Ovary (tissue), 9 donors: ENCODE results near the gene KRTAP3-1. TPM values are rescaled to one million over a fixed set of nuclear protein-coding genes. Genes with fewer than 3 reads are reported as not detected.

Experiments
- DNase-seq, 5 donors: peaks; one replicate each; pipeline ENCODE4 v3.0.0-alpha.2; 2019 to 2020
- H3K27ac ChIP-seq, 2 donors: fragments of 200-600 bp; one replicate each; pipeline versions ENCODE4 v1.5.1 to v1.8.0; 2019 to 2022
- H3K27me3 ChIP-seq: fragments of 200-600 bp; one replicate; pipeline ENCODE4 v1.8.0; 2022
- H3K36me3 ChIP-seq: fragments of 200-600 bp; sonication (generic); one replicate; pipeline ENCODE4 v1.5.1; 2019
- H3K4me1 ChIP-seq: one replicate; pipeline ENCODE4 v1.8.1; 2013; ENCODE audit warnings: mild to moderate bottlenecking, moderate library complexity; ENCODE audit not compliant: insufficient read depth
- H3K4me3 ChIP-seq: fragments of 200-600 bp; sonication (generic); one replicate; pipeline ENCODE4 v1.5.1; 2017
- H3K9me3 ChIP-seq, 2 donors: fragments of 200-600 bp in 1 of 2; sonication (generic) in 1 of 2; one replicate each; pipeline versions ENCODE4 v1.5.1 to v1.8.1; 2013 to 2019; ENCODE audit warnings: mild to moderate bottlenecking in 1 of 2, moderate library complexity in 1 of 2
- EP300 ChIP-seq: sonication (generic); formaldehyde crosslinking; IDR thresholded peaks from one replicate; pipeline ENCODE4 v1.6.1; 2017; ENCODE audit warnings: antibody characterized with exemption
- POLR2A ChIP-seq: fragments of 450-650 bp; IDR thresholded peaks from one replicate; pipeline ENCODE4 v1.6.1; 2017; ENCODE audit warnings: antibody characterized with exemption, mild to moderate bottlenecking, moderate library complexity
- WGBS, 3 donors: extraction: QIAGEN DNeasy Blood & Tissue Kit in 1 of 3; methylation state at CpG; one replicate each; pipeline versions ENCODE4 v1.1.5 to v1.1.7; 2013 to 2017; 5-methylcytosine and 5-hydroxymethylcytosine counted together
- intact Hi-C, 4 donors: fragments of 100-400 bp; cut with DNase I; formaldehyde crosslinking; loops; one replicate each; pipeline versions ENCODE4 v1.11.0 to v1.15.1; 2022 to 2023
- polyA plus RNA-seq, 2 donors: library from polyadenylated mRNA; stranded (reverse); fragments of 200-250 nt in 1 of 2; fragments of 350-450 nt in 1 of 2; fragmentation: Illumina TruSeq in 1 of 2; extraction: RNeasy Lipid Tissue Mini Kit (QIAGEN cat#74804) in 1 of 2; gene quantifications; one replicate each; pipeline ENCODE4 v1.2.3, GENCODE V29; 2013 to 2014
- total RNA-seq, 7 donors: library from RNA; depleted of rRNA in 2 of 7; stranded (reverse); fragments of >200 nt in 2 of 7; fragmentation: NEBNext Ultra II Directional in 3 of 7; extraction: Animal tissue kit (Norgen Biotek cat#: 25700) in 3 of 7; gene quantifications; one replicate each; pipeline versions ENCODE4 v1.1.0 to v1.2.4, GENCODE V29; 2016 to 2023
- TF ChIP-seq, protein P1 (sequence below), 3 donors: fragments of 450-650 bp in 2 of 3; fragments of 200-600 bp in 1 of 3; IDR thresholded peaks; one replicate each; pipeline versions ENCODE4 v1.5.1 to v1.8.0; 2016 to 2022; ENCODE audit warnings: antibody characterized with exemption in 3 of 3, mild to moderate bottlenecking in 1 of 3
- donor health status: DM: no; HTN: no; CAD: no; lungs with moderate emphysema.
- donor health status: DM: no; HTN: no; CAD: no.
- donor health status: Bipolar disorder and iron deficiency.
- donor health status: DM: yes; HTN: yes; CAD: no.
- donor health status: DM: no; HTN: no; CAD: no.
- donor health status: DM: yes; HTN: yes; CAD: no.

Gene KRTAP3-1
- total and polyA plus RNA-seq, 9 donors = not detected

DNA sequence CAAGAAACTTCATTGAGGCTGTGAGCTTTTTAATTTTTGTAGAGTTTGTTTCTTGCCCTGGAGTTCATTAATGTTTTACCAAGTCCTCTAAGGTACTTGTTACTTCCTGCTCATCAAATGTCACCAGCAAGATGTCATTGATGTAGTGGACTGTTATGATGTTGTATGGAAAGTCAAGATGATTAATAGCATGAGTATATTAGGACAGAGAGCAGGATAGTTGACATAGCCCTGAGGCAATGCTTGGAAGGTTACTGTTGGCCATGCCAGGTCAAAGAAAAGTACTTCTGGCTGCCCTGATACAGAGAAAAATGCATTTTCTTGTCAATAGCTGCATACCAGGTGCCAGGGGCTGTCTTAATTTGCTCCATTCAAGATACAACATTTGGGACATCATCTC is 11.4 kb upstream of the KRTAP3-1 start:
- H3K4me1 ChIP-seq = no peaks in the 10 kb centered on the region

DNA sequence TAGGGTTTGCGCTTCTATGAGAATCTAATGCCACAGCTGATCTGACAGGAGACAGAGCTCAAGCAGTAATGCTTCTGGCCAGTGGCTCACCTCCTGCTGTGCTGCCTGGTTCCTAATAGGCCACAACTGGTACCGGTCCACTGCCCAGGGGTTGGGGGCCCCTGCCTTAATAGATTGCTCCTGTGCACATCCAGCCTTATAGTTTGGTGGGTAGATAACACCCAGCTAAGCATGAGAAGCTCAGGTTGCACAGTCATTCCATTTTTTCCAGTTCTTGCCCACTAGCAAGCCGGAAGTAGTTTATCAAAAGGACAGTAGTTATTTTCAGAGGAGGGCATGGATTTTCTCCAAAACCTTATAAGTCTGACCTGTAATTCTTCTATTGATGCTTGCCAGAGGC is 10.5 kb upstream of the KRTAP3-1 start:
- intact Hi-C loops = no loop called here
- Histone ChIP-seq H3K4me3 (no peak overlapping the region), H3K27ac (no peak overlapping the region), H3K4me1 (no peaks in the 10 kb centered on the region), H3K9me3 (no peaks in the 10 kb centered on the region), H3K27me3 (no peaks in the 10 kb centered on the region), H3K36me3 (no peaks in the 10 kb centered on the region)
- no peak for DNase-seq
- WGBS, 3 donors = 93 to 96% (median 95%) methylated on average over 3 of the region's 3 CpGs
- no peak for TF ChIP-seq EP300
- TF ChIP-seq POLR2A = no peak
- TF ChIP-seq, protein P1, sequence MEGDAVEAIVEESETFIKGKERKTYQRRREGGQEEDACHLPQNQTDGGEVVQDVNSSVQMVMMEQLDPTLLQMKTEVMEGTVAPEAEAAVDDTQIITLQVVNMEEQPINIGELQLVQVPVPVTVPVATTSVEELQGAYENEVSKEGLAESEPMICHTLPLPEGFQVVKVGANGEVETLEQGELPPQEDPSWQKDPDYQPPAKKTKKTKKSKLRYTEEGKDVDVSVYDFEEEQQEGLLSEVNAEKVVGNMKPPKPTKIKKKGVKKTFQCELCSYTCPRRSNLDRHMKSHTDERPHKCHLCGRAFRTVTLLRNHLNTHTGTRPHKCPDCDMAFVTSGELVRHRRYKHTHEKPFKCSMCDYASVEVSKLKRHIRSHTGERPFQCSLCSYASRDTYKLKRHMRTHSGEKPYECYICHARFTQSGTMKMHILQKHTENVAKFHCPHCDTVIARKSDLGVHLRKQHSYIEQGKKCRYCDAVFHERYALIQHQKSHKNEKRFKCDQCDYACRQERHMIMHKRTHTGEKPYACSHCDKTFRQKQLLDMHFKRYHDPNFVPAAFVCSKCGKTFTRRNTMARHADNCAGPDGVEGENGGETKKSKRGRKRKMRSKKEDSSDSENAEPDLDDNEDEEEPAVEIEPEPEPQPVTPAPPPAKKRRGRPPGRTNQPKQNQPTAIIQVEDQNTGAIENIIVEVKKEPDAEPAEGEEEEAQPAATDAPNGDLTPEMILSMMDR (IDR thresholded peaks at IDR 0.05) = no peak

More for the DNA sequence above, 11.4 kb upstream of the KRTAP3-1 start:
- H3K4me3 ChIP-seq = no peak overlapping the region
- no peak for DNase-seq
- H3K9me3 ChIP-seq = no peaks in the 10 kb centered on the region
- H3K27me3 ChIP-seq = no peaks in the 10 kb centered on the region
- no peak overlapping the region for H3K27ac ChIP-seq
- no peaks in the 10 kb centered on the region for H3K36me3 ChIP-seq
- TF ChIP-seq POLR2A (no peak), EP300 (no peak)
- TF ChIP-seq, protein P1 (IDR thresholded peaks at IDR 0.05) = no peak
- intact Hi-C loops = no loop called here

DNA sequence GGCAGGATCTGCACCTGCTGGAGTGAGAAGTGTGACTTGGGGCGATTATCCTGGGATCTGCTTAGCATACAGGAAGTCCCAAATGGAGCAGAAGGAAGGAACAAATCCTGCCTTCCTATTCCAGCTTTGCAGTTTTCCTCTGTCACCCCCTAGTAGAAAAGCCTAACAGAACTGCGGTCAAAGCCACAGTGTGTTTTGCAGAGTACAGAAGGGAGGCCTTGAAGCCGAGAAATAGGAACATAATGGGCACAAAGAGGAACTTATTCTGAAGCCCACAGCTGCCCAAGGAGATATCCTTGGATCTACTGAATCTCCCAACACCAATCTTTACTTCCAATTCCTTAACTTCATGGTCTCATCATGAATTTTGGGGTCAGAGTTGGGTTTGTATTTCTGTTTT is 9.6 kb upstream of the KRTAP3-1 start:
- no peak for DNase-seq
- H3K4me1 ChIP-seq = no peaks in the 10 kb centered on the region
- WGBS, 3 donors = 87 to 93% (median 90%) methylated on average over 3 of the region's 3 CpGs
- H3K27ac ChIP-seq = no peak overlapping the region
- H3K4me3 ChIP-seq = no peak overlapping the region
- H3K9me3 ChIP-seq = no peaks in the 10 kb centered on the region
- H3K36me3 ChIP-seq = no peaks in the 10 kb centered on the region
- intact Hi-C loops = no loop called here
- TF ChIP-seq EP300 (no peak), POLR2A (no peak)
- TF ChIP-seq, protein P1 (IDR thresholded peaks at IDR 0.05) = no peak
- no peaks in the 10 kb centered on the region for H3K27me3 ChIP-seq

DNA sequence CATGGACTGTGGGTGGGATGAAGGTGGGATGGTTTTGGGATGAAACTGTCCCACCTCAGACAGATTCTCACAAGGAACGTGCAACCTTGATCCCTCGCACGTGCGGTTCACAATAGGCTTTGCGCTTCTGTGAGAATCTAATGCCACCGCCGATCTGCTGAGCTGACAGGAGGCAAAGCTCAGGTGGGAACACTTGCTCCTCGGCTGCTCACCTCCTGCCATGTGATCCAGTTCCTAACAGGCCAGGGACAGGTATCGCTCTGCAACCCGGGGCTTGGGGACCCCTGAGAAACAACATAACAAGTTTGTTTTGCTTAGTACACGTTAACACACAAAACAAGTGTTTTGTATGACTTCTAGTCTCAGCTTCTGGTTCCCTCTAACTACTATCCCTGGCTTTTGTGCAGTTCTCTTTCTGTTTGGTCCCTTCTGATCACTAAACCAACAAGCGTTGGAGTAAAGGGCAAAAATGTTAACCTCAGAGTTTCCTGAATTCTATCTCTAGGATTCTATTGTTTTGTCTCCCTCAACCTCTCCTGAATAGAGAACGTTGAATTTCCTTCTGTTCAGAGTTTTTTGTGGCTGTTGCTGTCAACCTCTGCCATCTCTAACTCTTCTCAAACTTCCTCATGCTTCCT is 7.8 kb upstream of the KRTAP3-1 start:
- 82 to 86% (median 84%) methylated on average over 13 of the region's 13 CpGs for WGBS, 3 donors
- no peak overlapping the region for H3K4me3 ChIP-seq
- intact Hi-C loops = no loop called here
- TF ChIP-seq, protein P1 (IDR thresholded peaks at IDR 0.05) = no peak
- TF ChIP-seq EP300 (no peak), POLR2A (no peak)
- DNase-seq = no peak
- H3K27ac ChIP-seq = no peak overlapping the region
- H3K36me3 ChIP-seq = no peaks in the 10 kb centered on the region
- no peaks in the 10 kb centered on the region for H3K4me1 ChIP-seq
- H3K27me3 ChIP-seq = no peaks in the 10 kb centered on the region
- no peaks in the 10 kb centered on the region for H3K9me3 ChIP-seq
